Vagina (tissue), 2 donors: Measurements from ENCODE around the gene TPCN2.

Experiments
- POLR2A ChIP-seq, 2 donors: fragments of 450-650 bp; IDR thresholded peaks; one replicate each; pipeline ENCODE4 v1.6.1; 2017; ENCODE audit warnings: antibody characterized with exemption in 2 of 2, mild to moderate bottlenecking in 2 of 2, moderate library complexity in 2 of 2
- POLR2AphosphoS5 ChIP-seq, 2 donors: sonication (generic); formaldehyde crosslinking; IDR thresholded peaks; one replicate each; pipeline ENCODE4 v1.9.0; 2017; ENCODE audit warnings: antibody characterized with exemption in 2 of 2, mild to moderate bottlenecking in 2 of 2, low read depth in 1 of 2; ENCODE audit not compliant: insufficient read depth in 1 of 2
- TF ChIP-seq, protein P1 (sequence below), 3 experiments: fragments of 450-650 bp in 2 of 3; fragments of 200-600 bp in 1 of 3; sonication (generic) in 1 of 3; IDR thresholded peaks; one replicate each; pipeline ENCODE4 v1.5.1; 2017 to 2019; ENCODE audit warnings: antibody characterized with exemption in 3 of 3, mild to moderate bottlenecking in 2 of 3, moderate library complexity in 2 of 3

DNA sequence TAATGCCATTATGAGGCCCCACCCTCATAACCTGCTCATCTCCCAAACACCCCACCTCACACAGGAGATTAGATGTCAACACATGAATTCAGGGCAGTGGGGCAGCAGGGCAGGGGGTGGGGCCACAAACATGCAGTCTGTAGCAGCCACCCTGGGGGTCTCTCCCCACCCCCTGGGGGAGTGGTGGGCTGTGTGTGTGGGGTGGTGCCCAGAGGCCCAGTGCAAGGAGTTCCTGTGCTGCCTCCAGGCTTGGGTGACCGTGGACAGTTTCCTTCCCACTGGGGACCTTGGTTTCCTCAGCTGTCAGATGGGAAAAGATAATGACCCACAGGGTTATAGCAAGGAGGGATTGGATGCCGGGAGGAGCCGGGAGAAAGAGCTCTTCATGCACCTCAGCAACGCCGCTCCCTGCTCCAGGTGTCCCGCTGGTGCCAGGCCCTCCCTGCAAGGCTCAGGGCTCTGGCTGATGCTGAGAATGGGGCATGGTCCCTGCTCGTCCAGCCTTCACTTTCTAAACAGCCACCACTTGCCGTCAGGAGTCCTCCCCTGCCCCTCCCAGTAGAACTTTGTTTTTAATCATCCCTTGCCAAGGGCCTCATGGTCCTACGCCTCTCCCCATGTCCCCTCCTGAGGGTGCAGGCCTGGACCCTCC lies 33.7 kb upstream of the TPCN2 start:
- TF ChIP-seq, protein P1, sequence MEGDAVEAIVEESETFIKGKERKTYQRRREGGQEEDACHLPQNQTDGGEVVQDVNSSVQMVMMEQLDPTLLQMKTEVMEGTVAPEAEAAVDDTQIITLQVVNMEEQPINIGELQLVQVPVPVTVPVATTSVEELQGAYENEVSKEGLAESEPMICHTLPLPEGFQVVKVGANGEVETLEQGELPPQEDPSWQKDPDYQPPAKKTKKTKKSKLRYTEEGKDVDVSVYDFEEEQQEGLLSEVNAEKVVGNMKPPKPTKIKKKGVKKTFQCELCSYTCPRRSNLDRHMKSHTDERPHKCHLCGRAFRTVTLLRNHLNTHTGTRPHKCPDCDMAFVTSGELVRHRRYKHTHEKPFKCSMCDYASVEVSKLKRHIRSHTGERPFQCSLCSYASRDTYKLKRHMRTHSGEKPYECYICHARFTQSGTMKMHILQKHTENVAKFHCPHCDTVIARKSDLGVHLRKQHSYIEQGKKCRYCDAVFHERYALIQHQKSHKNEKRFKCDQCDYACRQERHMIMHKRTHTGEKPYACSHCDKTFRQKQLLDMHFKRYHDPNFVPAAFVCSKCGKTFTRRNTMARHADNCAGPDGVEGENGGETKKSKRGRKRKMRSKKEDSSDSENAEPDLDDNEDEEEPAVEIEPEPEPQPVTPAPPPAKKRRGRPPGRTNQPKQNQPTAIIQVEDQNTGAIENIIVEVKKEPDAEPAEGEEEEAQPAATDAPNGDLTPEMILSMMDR (IDR thresholded peaks at IDR 0.05) = no peak
- TF ChIP-seq POLR2A (IDR thresholded peaks at IDR 0.05) (no peak), POLR2AphosphoS5 (IDR thresholded peaks at IDR 0.05; ENCODE audit: insufficient read depth in 1 of 2, low read depth in 1 of 2) (no peak)
